GM12872 (cell line): ENCODE measurements around the gene REM2.

Experiments
- TF ChIP-seq, protein P1 (sequence below): IDR thresholded peaks from 3 replicates; pipeline ENCODE4 v1.5.1; 2011; ENCODE audit warnings: low read depth, mild to moderate bottlenecking, low read length, moderate library complexity; ENCODE audit not compliant: insufficient read depth

Gene REM2, protein sequence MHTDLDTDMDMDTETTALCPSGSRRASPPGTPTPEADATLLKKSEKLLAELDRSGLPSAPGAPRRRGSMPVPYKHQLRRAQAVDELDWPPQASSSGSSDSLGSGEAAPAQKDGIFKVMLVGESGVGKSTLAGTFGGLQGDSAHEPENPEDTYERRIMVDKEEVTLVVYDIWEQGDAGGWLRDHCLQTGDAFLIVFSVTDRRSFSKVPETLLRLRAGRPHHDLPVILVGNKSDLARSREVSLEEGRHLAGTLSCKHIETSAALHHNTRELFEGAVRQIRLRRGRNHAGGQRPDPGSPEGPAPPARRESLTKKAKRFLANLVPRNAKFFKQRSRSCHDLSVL

DNA sequence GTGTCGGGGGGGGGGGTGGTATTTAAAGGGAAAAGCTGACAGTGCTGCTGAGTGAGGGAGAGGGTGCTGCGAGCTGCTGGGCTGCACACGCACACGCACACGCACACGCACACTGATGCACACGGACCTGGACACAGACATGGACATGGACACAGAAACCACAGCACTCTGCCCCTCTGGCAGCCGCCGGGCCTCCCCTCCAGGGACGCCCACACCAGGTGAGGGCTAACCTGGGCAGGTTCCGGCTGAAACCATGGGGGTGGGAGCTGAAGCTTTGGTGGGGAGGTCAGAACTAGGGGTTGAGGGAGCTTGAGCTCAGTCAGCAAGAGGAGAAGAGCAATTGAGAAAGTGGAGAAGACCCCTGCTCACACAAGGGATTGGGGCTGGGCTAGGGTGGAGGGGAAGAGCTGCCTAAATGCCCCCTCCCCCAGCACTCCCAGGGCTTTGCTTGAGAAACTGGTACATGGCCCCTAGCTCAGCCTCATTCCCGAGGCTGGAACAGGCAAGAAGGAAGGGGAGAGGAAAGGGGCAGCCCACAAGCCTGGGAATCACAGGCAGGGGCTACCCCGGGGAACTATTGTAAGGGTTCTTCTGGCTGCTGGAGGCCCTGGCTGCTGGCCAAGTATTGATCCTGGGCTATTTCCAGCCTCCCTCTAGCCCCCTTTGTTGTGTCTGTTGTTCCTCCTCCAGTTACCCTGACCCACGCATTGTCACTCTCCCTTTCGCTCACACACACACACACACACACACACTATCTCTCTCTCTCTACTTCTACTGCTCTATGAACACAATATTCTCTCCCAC lies at the start of gene REM2:
REM2 (plus strand) TSS at position 50 of the 804 bp plus-strand sequence; CDS start at position 116, 66 bp downstream.
- TF ChIP-seq, protein P1, sequence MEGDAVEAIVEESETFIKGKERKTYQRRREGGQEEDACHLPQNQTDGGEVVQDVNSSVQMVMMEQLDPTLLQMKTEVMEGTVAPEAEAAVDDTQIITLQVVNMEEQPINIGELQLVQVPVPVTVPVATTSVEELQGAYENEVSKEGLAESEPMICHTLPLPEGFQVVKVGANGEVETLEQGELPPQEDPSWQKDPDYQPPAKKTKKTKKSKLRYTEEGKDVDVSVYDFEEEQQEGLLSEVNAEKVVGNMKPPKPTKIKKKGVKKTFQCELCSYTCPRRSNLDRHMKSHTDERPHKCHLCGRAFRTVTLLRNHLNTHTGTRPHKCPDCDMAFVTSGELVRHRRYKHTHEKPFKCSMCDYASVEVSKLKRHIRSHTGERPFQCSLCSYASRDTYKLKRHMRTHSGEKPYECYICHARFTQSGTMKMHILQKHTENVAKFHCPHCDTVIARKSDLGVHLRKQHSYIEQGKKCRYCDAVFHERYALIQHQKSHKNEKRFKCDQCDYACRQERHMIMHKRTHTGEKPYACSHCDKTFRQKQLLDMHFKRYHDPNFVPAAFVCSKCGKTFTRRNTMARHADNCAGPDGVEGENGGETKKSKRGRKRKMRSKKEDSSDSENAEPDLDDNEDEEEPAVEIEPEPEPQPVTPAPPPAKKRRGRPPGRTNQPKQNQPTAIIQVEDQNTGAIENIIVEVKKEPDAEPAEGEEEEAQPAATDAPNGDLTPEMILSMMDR: no peak

DNA sequence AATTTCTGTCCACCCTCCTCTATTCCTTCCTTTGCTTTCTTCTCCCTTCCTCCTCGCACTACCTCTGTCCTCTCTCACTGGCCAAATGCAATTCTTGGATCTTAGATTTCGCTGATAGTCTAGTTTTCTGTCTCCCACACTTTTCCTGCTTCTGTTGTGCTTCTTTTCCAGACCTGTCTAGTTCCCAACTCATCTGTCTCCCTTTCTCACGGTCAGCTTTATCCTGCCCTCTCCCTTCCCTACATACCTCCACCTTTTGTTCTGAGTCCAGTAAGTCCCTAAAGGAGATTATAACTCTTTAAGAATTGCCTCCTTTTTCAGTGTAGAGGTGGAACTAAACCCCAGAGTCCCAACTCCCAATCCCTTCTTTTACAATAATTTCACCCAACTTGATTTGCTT lies 47.5 kb upstream of the REM2 start:
- TF ChIP-seq, protein P1: no peak

DNA sequence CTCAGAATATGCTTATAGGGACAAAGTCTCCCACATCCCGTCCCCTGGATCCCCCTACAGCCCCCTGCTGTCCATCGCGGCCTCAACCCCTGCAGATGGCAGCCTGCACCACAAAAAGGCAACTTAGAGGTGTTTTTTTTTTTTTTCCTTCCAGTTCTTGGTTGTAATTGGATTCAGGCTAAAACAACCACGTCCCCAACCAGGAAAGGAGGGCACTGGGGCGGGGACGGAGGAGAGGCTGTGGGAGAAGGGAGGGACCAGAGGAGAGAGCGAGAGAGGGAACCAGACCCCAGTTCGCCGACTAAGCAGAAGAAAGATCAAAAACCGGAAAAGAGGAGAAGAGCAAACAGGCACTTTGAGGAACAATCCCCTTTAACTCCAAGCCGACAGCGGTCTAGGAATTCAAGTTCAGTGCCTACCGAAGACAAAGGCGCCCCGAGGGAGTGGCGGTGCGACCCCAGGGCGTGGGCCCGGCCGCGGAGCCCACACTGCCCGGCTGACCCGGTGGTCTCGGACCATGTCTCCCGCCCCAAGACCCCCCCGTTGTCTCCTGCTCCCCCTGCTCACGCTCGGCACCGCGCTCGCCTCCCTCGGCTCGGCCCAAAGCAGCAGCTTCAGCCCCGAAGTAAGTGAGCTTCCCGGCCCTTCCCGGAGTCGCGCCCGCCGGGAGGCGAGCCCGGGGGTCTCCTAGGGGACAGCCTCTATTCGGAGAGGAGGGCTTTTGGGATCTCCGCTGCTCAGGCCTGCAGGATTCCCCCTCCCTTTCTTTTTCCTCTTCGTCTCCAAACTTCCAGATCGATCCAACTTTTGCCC lies 46.5 kb upstream of the REM2 start, which contains the start of gene MMP14:
MMP14 (plus strand) TSS at position 285 of the 813 bp plus-strand sequence; CDS start at position 518, 233 bp downstream.
- TF ChIP-seq, protein P1: no peak

DNA sequence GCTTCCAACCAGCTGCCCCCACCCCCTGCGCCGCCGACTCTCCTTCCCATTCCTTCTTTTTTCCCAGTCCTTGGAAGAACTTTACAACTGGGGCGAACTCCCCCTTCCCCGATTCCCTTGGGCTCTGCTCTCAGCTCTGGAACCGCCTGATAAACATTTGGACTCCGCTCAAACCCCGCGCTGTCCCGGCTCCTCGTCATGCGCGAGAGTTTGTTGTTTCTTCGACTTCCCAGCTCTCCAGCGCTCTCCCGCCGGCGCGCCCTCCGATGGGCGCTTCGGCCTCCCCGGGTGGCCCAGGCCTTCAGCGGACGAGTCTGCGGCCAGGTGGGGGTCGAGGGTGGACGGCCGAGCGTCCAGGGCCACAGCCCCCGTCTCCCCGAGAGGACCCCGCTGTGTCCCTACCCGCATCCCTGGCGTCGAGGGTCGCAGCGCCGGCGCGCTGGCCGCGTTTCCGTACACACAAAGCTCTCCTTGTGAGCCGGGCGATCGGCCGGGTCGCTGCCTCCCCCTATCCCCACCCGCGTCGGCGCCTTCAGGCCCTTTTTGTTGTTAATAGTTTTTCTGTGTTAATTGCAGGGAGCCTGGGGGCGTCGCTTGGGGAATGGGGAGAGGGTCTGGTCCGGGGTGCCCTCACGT lies 45.8 kb upstream of the REM2 start:
- TF ChIP-seq, protein P1: no peak

DNA sequence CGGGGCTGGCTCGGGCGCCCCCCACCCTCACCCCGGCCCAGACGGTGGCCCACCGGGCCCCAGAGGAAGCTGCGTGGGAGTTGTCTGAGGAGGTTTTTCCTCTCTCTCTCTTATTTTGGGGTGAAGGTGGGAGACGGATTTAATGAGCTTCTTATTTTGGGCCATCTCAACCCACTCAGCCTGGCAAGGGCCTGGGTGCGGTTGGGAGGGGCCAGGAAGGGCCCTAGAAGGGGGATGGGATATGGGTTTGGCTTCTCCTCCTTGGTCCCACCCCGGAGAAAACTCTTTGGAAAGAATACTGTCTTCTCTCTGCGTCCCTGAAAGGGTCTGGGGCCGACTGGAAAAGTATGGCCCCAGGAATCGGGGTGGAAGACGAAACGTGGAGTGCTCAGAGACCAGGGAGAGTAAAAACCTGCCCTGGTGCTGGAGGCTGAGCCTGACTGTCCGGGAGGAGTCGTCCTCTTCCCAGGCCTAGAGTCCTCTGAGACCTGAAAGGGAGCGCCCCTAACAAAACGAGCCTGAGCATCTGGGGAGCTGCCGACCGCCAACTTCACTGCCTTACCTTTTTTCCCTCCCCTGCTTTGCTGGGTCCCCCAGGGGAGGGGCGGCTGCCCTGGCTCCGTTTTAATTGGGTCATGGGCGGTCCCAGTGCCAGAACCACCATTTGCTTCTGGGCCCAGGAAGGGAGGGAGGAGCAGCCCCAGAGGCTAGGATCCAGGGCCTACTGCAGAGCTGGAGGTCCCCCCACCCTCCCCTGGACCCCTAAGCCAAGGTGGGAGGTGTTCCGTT lies 45.1 kb upstream of the REM2 start:
- TF ChIP-seq, protein P1: no peak

DNA sequence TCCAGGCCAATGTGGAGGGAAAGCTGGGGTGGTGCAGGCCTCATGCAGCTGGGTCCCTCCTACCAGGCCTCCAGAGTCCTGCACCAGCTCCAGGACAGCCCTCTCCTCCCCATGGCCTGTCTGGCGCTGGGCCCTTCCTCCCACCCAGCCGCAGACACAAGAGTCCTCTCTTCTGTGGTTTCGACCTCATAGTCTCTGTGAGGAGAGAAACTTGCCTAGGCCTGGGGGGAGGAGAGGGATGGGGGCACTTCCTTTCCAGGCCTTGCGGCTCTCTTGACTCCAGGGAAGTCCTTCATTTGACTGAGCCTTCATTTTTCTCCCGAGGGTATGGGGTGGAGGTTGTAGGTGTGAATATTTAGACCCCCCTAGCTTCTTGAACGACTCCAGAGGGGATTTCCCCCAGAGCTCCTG lies 44.4 kb upstream of the REM2 start:
- TF ChIP-seq, protein P1: no peak
